ENCODE measurements around the gene NCR3LG1. TPM values are rescaled to one million over a fixed set of nuclear protein-coding genes. Genes with fewer than 3 reads are reported as not detected.
A peak's percentile ranks its signal among the peaks of the same experiment; 100 is the strongest.

The NCR3LG1 gene
- total RNA-seq, 4 donors from 2014 or later, result 1.5 to 6.1 (median 2.9) TPM

- Histone ChIP-seq H3K36me3 (no peaks in the 10 kb centered on the region), H3K9me3 (no peaks in the 10 kb centered on the region), H3K4me1 (peaks cover 0 to 18% (median 6%) of the 10 kb centered on the region in 3 donors), H3K4me3 (no peak overlapping the region), H3K27ac (peak overlapping the region in 2 of 4 donors; percentile 18 to 23), H3K27me3 (no peaks in the 10 kb centered on the region)
- intact Hi-C loops (cut with DNase I), result no loop called here
- 69 to 71% methylated on average over 1 of the region's 8 CpGs for WGBS, 2 donors
- no peak for DNase-seq
- no peak for TF ChIP-seq CTCF (IDR thresholded peaks at IDR 0.05)
- TF ChIP-seq POLR2A (IDR thresholded peaks at IDR 0.05), result no peak
Observed at GRCh38 chr11:17406082-17406817, 54.6 kb downstream of the NCR3LG1 start.

- H3K36me3 ChIP-seq, result no peaks in the 10 kb centered on the region
- no peaks in the 10 kb centered on the region for H3K9me3 ChIP-seq
- H3K4me3 ChIP-seq, result no peak overlapping the region
- peak overlapping the region in 1 of 4 donors; percentile 18 for H3K27ac ChIP-seq
- H3K27me3 ChIP-seq, result no peaks in the 10 kb centered on the region
- intact Hi-C loops (cut with DNase I), result no loop called here
- 100% methylated on average over 1 to 2 of the region's 13 CpGs for WGBS, 2 donors
- TF ChIP-seq POLR2A (IDR thresholded peaks at IDR 0.05) (no peak), CTCF (IDR thresholded peaks at IDR 0.05) (no peak)
- DNase-seq, result no peak
- H3K4me1 ChIP-seq, result peaks cover 0 to 18% (median 6%) of the 10 kb centered on the region in 3 donors
Observed at GRCh38 chr11:17406818-17407149, 55.2 kb downstream of the NCR3LG1 start.

GRCh38 chr11:17407575-17407974 lies 56.0 kb downstream of the NCR3LG1 start:
- H3K9me3 ChIP-seq, result no peaks in the 10 kb centered on the region
- no peak overlapping the region for H3K27ac ChIP-seq
- no peak overlapping the region for H3K4me3 ChIP-seq
- no peaks in the 10 kb centered on the region for H3K36me3 ChIP-seq
- WGBS, 2 donors, result 50% methylated on average over 1 of the region's 2 CpGs; no CpG with 5 or more reads in 1 of the 2 donors
- intact Hi-C loops (cut with DNase I), result no loop called here
- H3K4me1 ChIP-seq, result peaks cover 0 to 18% (median 6%) of the 10 kb centered on the region in 3 donors
- H3K27me3 ChIP-seq, result no peaks in the 10 kb centered on the region
- no peak for DNase-seq
- no peak for TF ChIP-seq CTCF (IDR thresholded peaks at IDR 0.05)
- no peak for TF ChIP-seq POLR2A (IDR thresholded peaks at IDR 0.05)

GRCh38 chr11:17408026-17408425 lies 56.4 kb downstream of the NCR3LG1 start:
- Histone ChIP-seq H3K4me1 (peaks cover 0 to 18% (median 6%) of the 10 kb centered on the region in 3 donors), H3K27me3 (peaks cover 0 to under 1% (median 0%) of the 10 kb centered on the region in 4 donors), H3K9me3 (no peaks in the 10 kb centered on the region), H3K27ac (no peak overlapping the region), H3K36me3 (no peaks in the 10 kb centered on the region), H3K4me3 (no peak overlapping the region)
- DNase-seq, result no peak
- intact Hi-C loops (cut with DNase I), result no loop called here
- no peak for TF ChIP-seq CTCF (IDR thresholded peaks at IDR 0.05)
- no peak for TF ChIP-seq POLR2A (IDR thresholded peaks at IDR 0.05)
- 50 to 69% methylated on average over 2 of the region's 2 CpGs for WGBS, 2 donors

- Histone ChIP-seq H3K27ac (no peak overlapping the region), H3K9me3 (no peaks in the 10 kb centered on the region), H3K27me3 (peaks cover 0 to 7% (median 0%) of the 10 kb centered on the region in 4 donors), H3K36me3 (no peaks in the 10 kb centered on the region), H3K4me1 (peaks cover 0 to 18% (median 6%) of the 10 kb centered on the region in 3 donors), H3K4me3 (no peak overlapping the region)
- intact Hi-C loops (cut with DNase I), result no loop called here
- DNase-seq, result no peak
- WGBS, 2 donors, result 96% methylated on average over 5 to 7 of the region's 7 CpGs
- TF ChIP-seq CTCF (IDR thresholded peaks at IDR 0.05) (no peak), POLR2A (IDR thresholded peaks at IDR 0.05) (no peak)
Observed at GRCh38 chr11:17408641-17409040, 57.0 kb downstream of the NCR3LG1 start.
